ENCODE data around the gene SHROOM4. TPM values are rescaled to one million over a fixed set of nuclear protein-coding genes. Genes with fewer than 3 reads are reported as not detected.

Gene SHROOM4
- total and polyA plus RNA-seq, 2 donors, result 0.59 to 0.94 TPM

GRCh38 chrX:50594788-50595187 lies 219.2 kb downstream of the SHROOM4 start:
- no peak overlapping the region for H3K27ac ChIP-seq (ENCODE audit: low read depth in 1 of 2, low read length in 1 of 2)
- H3K9me3 ChIP-seq (ENCODE audit: control insufficient read depth in 2 of 2, insufficient read depth in 1 of 2, low read length in 1 of 2), result no peaks in the 10 kb centered on the region
- no peaks in the 10 kb centered on the region for H3K4me1 ChIP-seq (ENCODE audit: control insufficient read depth in 2 of 2, insufficient read depth in 2 of 2, low read length in 2 of 2)
- no peak overlapping the region for H3K4me3 ChIP-seq (ENCODE audit: low read length in 2 of 2)
- no peak for DNase-seq (ENCODE audit: low read depth in 6 of 9, low spot score in 9 of 9)
- no peaks in the 10 kb centered on the region for H3K36me3 ChIP-seq (ENCODE audit: control insufficient read depth in 2 of 2, insufficient read depth in 2 of 2, low read length in 1 of 2)
- no peaks in the 10 kb centered on the region for H3K27me3 ChIP-seq (ENCODE audit: control insufficient read depth in 2 of 2, insufficient read depth in 1 of 2, low read length in 1 of 2)

- H3K27me3 ChIP-seq (ENCODE audit: control insufficient read depth in 2 of 2, insufficient read depth in 1 of 2, low read length in 1 of 2), result no peaks in the 10 kb centered on the region
- no peak for DNase-seq (ENCODE audit: low read depth in 6 of 9, low spot score in 9 of 9)
- no peaks in the 10 kb centered on the region for H3K4me1 ChIP-seq (ENCODE audit: control insufficient read depth in 2 of 2, insufficient read depth in 2 of 2, low read length in 2 of 2)
- H3K4me3 ChIP-seq (ENCODE audit: low read length in 2 of 2), result no peak overlapping the region
- no peaks in the 10 kb centered on the region for H3K36me3 ChIP-seq (ENCODE audit: control insufficient read depth in 2 of 2, insufficient read depth in 2 of 2, low read length in 1 of 2)
- no peaks in the 10 kb centered on the region for H3K9me3 ChIP-seq (ENCODE audit: control insufficient read depth in 2 of 2, insufficient read depth in 1 of 2, low read length in 1 of 2)
- H3K27ac ChIP-seq (ENCODE audit: low read depth in 1 of 2, low read length in 1 of 2), result no peak overlapping the region
- 97% methylated on average over 3 of the region's 3 CpGs for WGBS
These were observed 227.0 kb downstream of the SHROOM4 start for GRCh38 chrX:50586980-50587379.

- Histone ChIP-seq H3K4me1 (ENCODE audit: control insufficient read depth in 2 of 2, insufficient read depth in 2 of 2, low read length in 2 of 2) (no peaks in the 10 kb centered on the region), H3K27me3 (ENCODE audit: control insufficient read depth in 2 of 2, insufficient read depth in 1 of 2, low read length in 1 of 2) (no peaks in the 10 kb centered on the region), H3K36me3 (ENCODE audit: control insufficient read depth in 2 of 2, insufficient read depth in 2 of 2, low read length in 1 of 2) (no peaks in the 10 kb centered on the region), H3K9me3 (ENCODE audit: control insufficient read depth in 2 of 2, insufficient read depth in 1 of 2, low read length in 1 of 2) (no peaks in the 10 kb centered on the region), H3K27ac (ENCODE audit: low read depth in 1 of 2, low read length in 1 of 2) (no peak overlapping the region), H3K4me3 (ENCODE audit: low read length in 2 of 2) (no peak overlapping the region)
- DNase-seq (ENCODE audit: low read depth in 6 of 9, low spot score in 9 of 9), result no peak
These were observed 227.6 kb downstream of the SHROOM4 start for GRCh38 chrX:50586407-50586806.

DNA sequence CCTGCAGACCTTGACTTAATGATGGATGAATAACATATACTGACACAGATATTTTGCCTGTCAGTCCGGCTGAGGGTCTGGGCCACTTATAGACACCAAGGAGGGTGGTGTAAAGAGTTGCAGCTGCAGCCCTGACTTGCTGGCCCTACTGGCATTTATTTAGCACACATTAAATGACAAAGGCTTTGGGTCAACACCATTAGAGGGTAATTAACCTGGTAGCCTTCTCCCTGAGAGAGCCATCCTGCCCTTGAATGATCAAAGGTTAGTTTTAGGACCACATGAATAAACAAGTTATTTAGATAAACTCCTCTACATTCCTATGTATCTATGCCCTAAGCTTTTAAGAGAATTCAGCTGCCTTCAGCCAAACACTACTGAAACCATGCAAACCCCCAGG lies 232.6 kb downstream of the SHROOM4 start:
- H3K36me3 ChIP-seq (ENCODE audit: control insufficient read depth in 2 of 2, insufficient read depth in 2 of 2, low read length in 1 of 2), result no peaks in the 10 kb centered on the region
- no peaks in the 10 kb centered on the region for H3K4me1 ChIP-seq (ENCODE audit: control insufficient read depth in 2 of 2, insufficient read depth in 2 of 2, low read length in 2 of 2)
- no peak overlapping the region for H3K27ac ChIP-seq (ENCODE audit: low read depth in 1 of 2, low read length in 1 of 2)
- no peak overlapping the region for H3K4me3 ChIP-seq (ENCODE audit: low read length in 2 of 2)
- DNase-seq (ENCODE audit: low read depth in 6 of 9, low spot score in 9 of 9), result no peak
- no peaks in the 10 kb centered on the region for H3K27me3 ChIP-seq (ENCODE audit: control insufficient read depth in 2 of 2, insufficient read depth in 1 of 2, low read length in 1 of 2)
- WGBS, result 88% methylated on average over 1 of the region's 1 CpG
- no peaks in the 10 kb centered on the region for H3K9me3 ChIP-seq (ENCODE audit: control insufficient read depth in 2 of 2, insufficient read depth in 1 of 2, low read length in 1 of 2)

- WGBS, result 8% methylated on average over 2 of the region's 2 CpGs
- Histone ChIP-seq H3K9me3 (ENCODE audit: control insufficient read depth in 2 of 2, insufficient read depth in 1 of 2, low read length in 1 of 2) (no peaks in the 10 kb centered on the region), H3K36me3 (ENCODE audit: control insufficient read depth in 2 of 2, insufficient read depth in 2 of 2, low read length in 1 of 2) (no peaks in the 10 kb centered on the region), H3K4me3 (ENCODE audit: low read length in 2 of 2) (no peak overlapping the region), H3K27ac (ENCODE audit: low read depth in 1 of 2, low read length in 1 of 2) (no peak overlapping the region), H3K4me1 (ENCODE audit: control insufficient read depth in 2 of 2, insufficient read depth in 2 of 2, low read length in 2 of 2) (no peaks in the 10 kb centered on the region), H3K27me3 (ENCODE audit: control insufficient read depth in 2 of 2, insufficient read depth in 1 of 2, low read length in 1 of 2) (no peaks in the 10 kb centered on the region)
- peak in 8 of 9 donors; percentile 1 to 53 (median 2) for DNase-seq (ENCODE audit: low read depth in 6 of 9, low spot score in 9 of 9)
These were observed 234.0 kb downstream of the SHROOM4 start for GRCh38 chrX:50579955-50580354.

DNA sequence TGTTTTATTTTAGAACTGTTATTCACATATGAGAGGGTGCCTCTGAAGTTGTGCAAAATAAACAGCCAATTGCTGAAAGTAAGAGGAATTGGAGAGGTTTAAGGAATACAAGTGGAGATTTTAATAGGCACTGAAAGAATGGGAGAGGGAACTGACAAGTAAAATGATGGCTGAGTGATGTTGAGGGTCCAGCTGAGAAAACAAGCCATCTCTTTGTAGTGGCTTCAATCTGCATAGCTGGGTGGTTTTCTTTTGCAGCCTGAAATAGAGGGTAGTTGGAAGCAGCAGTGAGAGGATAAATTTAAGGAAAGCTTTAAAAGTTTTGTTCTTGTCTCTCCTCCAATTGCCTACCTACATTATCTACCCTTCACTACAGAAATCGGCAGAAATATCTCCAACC lies 236.7 kb downstream of the SHROOM4 start:
- no peak overlapping the region for H3K27ac ChIP-seq (ENCODE audit: low read depth in 1 of 2, low read length in 1 of 2)
- no peaks in the 10 kb centered on the region for H3K9me3 ChIP-seq (ENCODE audit: control insufficient read depth in 2 of 2, insufficient read depth in 1 of 2, low read length in 1 of 2)
- no peaks in the 10 kb centered on the region for H3K4me1 ChIP-seq (ENCODE audit: control insufficient read depth in 2 of 2, insufficient read depth in 2 of 2, low read length in 2 of 2)
- no peak overlapping the region for H3K4me3 ChIP-seq (ENCODE audit: low read length in 2 of 2)
- 87% methylated on average over 1 of the region's 1 CpG for WGBS
- no peak for DNase-seq (ENCODE audit: low read depth in 6 of 9, low spot score in 9 of 9)
- H3K36me3 ChIP-seq (ENCODE audit: control insufficient read depth in 2 of 2, insufficient read depth in 2 of 2, low read length in 1 of 2), result no peaks in the 10 kb centered on the region
- no peaks in the 10 kb centered on the region for H3K27me3 ChIP-seq (ENCODE audit: control insufficient read depth in 2 of 2, insufficient read depth in 1 of 2, low read length in 1 of 2)

DNA sequence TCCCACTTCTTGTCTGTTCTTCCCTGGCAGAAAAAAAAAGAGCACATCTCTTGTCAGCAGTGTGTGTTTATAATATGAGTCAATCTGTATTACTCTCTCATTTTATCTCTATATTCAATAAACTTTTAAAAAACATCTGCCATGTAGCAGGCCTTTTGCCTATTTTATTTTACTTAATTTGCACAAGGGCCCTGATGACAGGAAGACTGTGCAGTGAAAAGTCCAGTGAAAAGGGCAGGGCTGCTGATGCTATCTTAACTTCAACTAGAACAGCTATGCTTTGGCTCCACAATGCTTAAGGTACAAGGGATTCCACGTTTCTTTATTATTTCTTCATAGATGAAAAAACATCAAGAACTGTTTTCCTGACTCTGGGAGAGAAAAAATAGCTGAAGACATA lies 246.4 kb downstream of the SHROOM4 start:
- no peaks in the 10 kb centered on the region for H3K27me3 ChIP-seq (ENCODE audit: control insufficient read depth in 2 of 2, insufficient read depth in 1 of 2, low read length in 1 of 2)
- DNase-seq (ENCODE audit: low read depth in 6 of 9, low spot score in 9 of 9), result no peak
- H3K36me3 ChIP-seq (ENCODE audit: control insufficient read depth in 2 of 2, insufficient read depth in 2 of 2, low read length in 1 of 2), result no peaks in the 10 kb centered on the region
- no peaks in the 10 kb centered on the region for H3K4me1 ChIP-seq (ENCODE audit: control insufficient read depth in 2 of 2, insufficient read depth in 2 of 2, low read length in 2 of 2)
- no peak overlapping the region for H3K4me3 ChIP-seq (ENCODE audit: low read length in 2 of 2)
- no peak overlapping the region for H3K27ac ChIP-seq (ENCODE audit: low read depth in 1 of 2, low read length in 1 of 2)
- 79% methylated on average over 1 of the region's 1 CpG for WGBS
- H3K9me3 ChIP-seq (ENCODE audit: control insufficient read depth in 2 of 2, insufficient read depth in 1 of 2, low read length in 1 of 2), result no peaks in the 10 kb centered on the region

- no peaks in the 10 kb centered on the region for H3K9me3 ChIP-seq (ENCODE audit: control insufficient read depth in 2 of 2, insufficient read depth in 1 of 2, low read length in 1 of 2)
- no peak overlapping the region for H3K27ac ChIP-seq (ENCODE audit: low read depth in 1 of 2, low read length in 1 of 2)
- no peaks in the 10 kb centered on the region for H3K36me3 ChIP-seq (ENCODE audit: control insufficient read depth in 2 of 2, insufficient read depth in 2 of 2, low read length in 1 of 2)
- no peak for DNase-seq (ENCODE audit: low read depth in 6 of 9, low spot score in 9 of 9)
- H3K4me1 ChIP-seq (ENCODE audit: control insufficient read depth in 2 of 2, insufficient read depth in 2 of 2, low read length in 2 of 2), result no peaks in the 10 kb centered on the region
- no peaks in the 10 kb centered on the region for H3K27me3 ChIP-seq (ENCODE audit: control insufficient read depth in 2 of 2, insufficient read depth in 1 of 2, low read length in 1 of 2)
- 92% methylated on average over 4 of the region's 4 CpGs for WGBS
- no peak overlapping the region for H3K4me3 ChIP-seq (ENCODE audit: low read length in 2 of 2)
These were observed 248.3 kb downstream of the SHROOM4 start for GRCh38 chrX:50565718-50566117.

Measured in thymus (tissue), 11 donors.